Lung (tissue), 12 donors: ENCODE data around the gene ZRANB1. TPM values are rescaled to one million over a fixed set of nuclear protein-coding genes. Genes with fewer than 3 reads are reported as not detected.

Experiments used
- ATAC-seq: fragments of 200-7000 bp; cut with Tn5 transposase; one replicate; pipeline ENCODE4 v1.9.1; 2020; ENCODE audit warnings: moderate number of reproducible peaks; ENCODE audit not compliant: insufficient read depth, low FRiP score
- DNase-seq, 3 donors: peaks; one replicate each; pipeline ENCODE4 v3.0.0-alpha.2; 2013 to 2017
- H3K27ac ChIP-seq, 2 donors: one replicate each; pipeline ENCODE4 v1.5.1; 2013; ENCODE audit warnings: mild to moderate bottlenecking in 2 of 2, moderate library complexity in 2 of 2, control low read depth in 1 of 2, inconsistent platforms in 1 of 2, low read depth in 1 of 2, low read length in 1 of 2
- H3K27me3 ChIP-seq, 3 donors: one replicate each; pipeline ENCODE4 v1.5.1; 2013; ENCODE audit warnings: low read length in 2 of 3; ENCODE audit not compliant: control insufficient read depth in 3 of 3, insufficient read depth in 3 of 3
- H3K36me3 ChIP-seq, 4 donors: one replicate each; pipeline ENCODE4 v1.5.1; 2013; ENCODE audit warnings: low read length in 4 of 4, mild to moderate bottlenecking in 1 of 4, moderate library complexity in 1 of 4; ENCODE audit not compliant: control insufficient read depth in 4 of 4, insufficient read depth in 4 of 4
- H3K4me1 ChIP-seq, 5 donors: one replicate each; pipeline ENCODE4 v1.5.1; 2013; ENCODE audit warnings: low read length in 5 of 5, mild to moderate bottlenecking in 2 of 5, moderate library complexity in 1 of 5; ENCODE audit not compliant: control insufficient read depth in 5 of 5, insufficient read depth in 5 of 5
- H3K4me3 ChIP-seq: one replicate; pipeline ENCODE4 v1.5.1; 2013; ENCODE audit warnings: mild to moderate bottlenecking, control low read depth, moderate library complexity
- H3K9ac ChIP-seq, 2 donors: one replicate each; pipeline ENCODE4 v1.5.1; 2013; ENCODE audit warnings: low read length in 2 of 2, control low read depth in 1 of 2; ENCODE audit not compliant: insufficient read depth in 1 of 2
- H3K9me3 ChIP-seq, 4 donors: one replicate each; pipeline ENCODE4 v1.5.1; 2013; ENCODE audit warnings: low read length in 3 of 4, mild to moderate bottlenecking in 1 of 4, moderate library complexity in 1 of 4; ENCODE audit not compliant: control insufficient read depth in 4 of 4, insufficient read depth in 3 of 4
- CTCF ChIP-seq: IDR thresholded peaks from 2 replicates; pipeline ENCODE4 v1.5.1; 2012; ENCODE audit warnings: mild to moderate bottlenecking; ENCODE audit errors: control extremely low read depth, extremely low read depth
- WGBS, 2 donors: extraction: QIAGEN DNeasy Blood & Tissue Kit; methylation state at CpG; one replicate each; pipeline ENCODE4 v1.1.7; 2013; 5-methylcytosine and 5-hydroxymethylcytosine counted together
- polyA plus RNA-seq, 2 donors: library from polyadenylated mRNA; stranded (reverse); fragments of 200-250 nt; gene quantifications; one replicate each; pipeline ENCODE4 v1.2.1, GENCODE V29; 2013
- total RNA-seq, 2 donors: library from RNA; depleted of rRNA in 1 of 2; stranded (reverse); fragments of >200 nt in 1 of 2; gene quantifications; one replicate each; pipeline ENCODE4 v1.2.1, GENCODE V29; 2014 to 2021
- donor health status: control.
- donor health status: control.
- donor health status: Bipolar disorder and iron deficiency.
- donor health status: healthy.
- donor health status: DM: yes; HTN: yes; CAD: no.

Gene ZRANB1
- total and polyA plus RNA-seq, 4 donors, result 6.3 to 45.5 (median 10.8) TPM

GRCh38 chr10:124955868-124956267 is 13.9 kb downstream of the ZRANB1 start:
- ATAC-seq (no peak), DNase-seq (peak; percentile 18 to 89 (median 87))
- Histone ChIP-seq H3K36me3 (peaks cover 0 to 2% (median 0%) of the 10 kb centered on the region in 4 donors), H3K27ac (no peak overlapping the region), H3K4me1 (peaks cover 2 to 23% (median 8%) of the 10 kb centered on the region in 5 donors), H3K9ac (peak overlapping the region in 1 of 2 donors; percentile 64), H3K4me3 (no peak overlapping the region), H3K9me3 (no peaks in the 10 kb centered on the region), H3K27me3 (no peaks in the 10 kb centered on the region)
- 69 to 74% methylated on average over 10 of the region's 10 CpGs for WGBS, 2 donors
- no peak for TF ChIP-seq CTCF

- H3K4me3 ChIP-seq, result no peak overlapping the region
- no peak overlapping the region for H3K27ac ChIP-seq
- H3K9ac ChIP-seq, result no peak overlapping the region
- TF ChIP-seq CTCF, result no peak
- WGBS, 2 donors, result 58 to 60% methylated on average over 1 of the region's 1 CpG
- no peaks in the 10 kb centered on the region for H3K27me3 ChIP-seq
- ATAC-seq, result no peak
- peaks cover 2 to 23% (median 8%) of the 10 kb centered on the region in 5 donors for H3K4me1 ChIP-seq
- no peaks in the 10 kb centered on the region for H3K9me3 ChIP-seq
- no peak for DNase-seq
- peaks cover 0 to 2% (median 0%) of the 10 kb centered on the region in 4 donors for H3K36me3 ChIP-seq
Observed at GRCh38 chr10:124956764-124957163, 14.8 kb downstream of the ZRANB1 start.

- H3K4me3 ChIP-seq, result no peak overlapping the region
- H3K9me3 ChIP-seq, result no peaks in the 10 kb centered on the region
- DNase-seq (no peak), ATAC-seq (no peak)
- TF ChIP-seq CTCF, result no peak
- H3K9ac ChIP-seq, result no peak overlapping the region
- H3K27ac ChIP-seq, result no peak overlapping the region
- H3K4me1 ChIP-seq, result peaks cover 3 to 30% (median 8%) of the 10 kb centered on the region in 5 donors
- H3K27me3 ChIP-seq, result no peaks in the 10 kb centered on the region
- H3K36me3 ChIP-seq, result no peaks in the 10 kb centered on the region
- 33 to 65% methylated on average over 7 of the region's 7 CpGs for WGBS, 2 donors
Observed at GRCh38 chr10:124957404-124957947, 15.6 kb downstream of the ZRANB1 start.

GRCh38 chr10:124959564-124959963 is 17.6 kb downstream of the ZRANB1 start:
- H3K9me3 ChIP-seq, result no peaks in the 10 kb centered on the region
- no peak overlapping the region for H3K4me3 ChIP-seq
- H3K27ac ChIP-seq, result no peak overlapping the region
- H3K9ac ChIP-seq, result no peak overlapping the region
- no peak for ATAC-seq
- H3K27me3 ChIP-seq, result no peaks in the 10 kb centered on the region
- DNase-seq, result no peak
- 97 to 99% methylated on average over 3 of the region's 3 CpGs for WGBS, 2 donors
- H3K4me1 ChIP-seq, result peaks cover 0 to 41% (median 6%) of the 10 kb centered on the region in 5 donors
- no peak for TF ChIP-seq CTCF
- H3K36me3 ChIP-seq, result no peaks in the 10 kb centered on the region
